Fibroblast of peridontal ligament (primary cell): ENCODE data around the gene FCER2.
"Not testable (repeated sequence)": the region's sequence is repeated elsewhere in the genome, so short reads cannot be mapped to it uniquely, and the experiment has no call there.

Source experiments
- DNase-seq: peaks from one replicate; pipeline ENCODE4 v3.0.0-alpha.2; 2010; ENCODE audit errors: extremely low read depth

The FCER2 gene

GRCh38 chr19:7647156-7647555 lies 54.8 kb downstream of the FCER2 start:
- no peak for DNase-seq

- DNase-seq, result no peak
These were observed 55.6 kb downstream of the FCER2 start for GRCh38 chr19:7646426-7646700.

GRCh38 chr19:7645656-7646425 lies 56.1 kb downstream of the FCER2 start:
- no peak for DNase-seq

GRCh38 chr19:7645163-7645562 lies 56.8 kb downstream of the FCER2 start:
- DNase-seq, result no peak

GRCh38 chr19:7644550-7644877 lies 57.4 kb downstream of the FCER2 start:
- DNase-seq, result no peak

- not testable (repeated sequence) for DNase-seq
These were observed 58.0 kb downstream of the FCER2 start for GRCh38 chr19:7643629-7644549.

- no peak for DNase-seq
These were observed 58.9 kb downstream of the FCER2 start for GRCh38 chr19:7643031-7643415.

GRCh38 chr19:7642295-7643030 lies 59.5 kb downstream of the FCER2 start:
- DNase-seq, result no peak

GRCh38 chr19:7641290-7642276 lies 60.3 kb downstream of the FCER2 start:
- DNase-seq, result no peak

GRCh38 chr19:7640803-7641202 lies 61.1 kb downstream of the FCER2 start:
- DNase-seq, result no peak

GRCh38 chr19:7639863-7640348 lies 62.0 kb downstream of the FCER2 start:
- no peak for DNase-seq

GRCh38 chr19:7638802-7639465 lies 63.0 kb downstream of the FCER2 start:
- DNase-seq, result no peak
